Large intestine (tissue), 3 donors: ENCODE measurements around the gene GRM4. TPM values are rescaled to one million over a fixed set of nuclear protein-coding genes. Genes with fewer than 3 reads are reported as not detected.

Experiments
- DNase-seq, 2 donors: peaks; one replicate each; pipeline versions ENCODE4 v3.0.0 to v3.0.0-alpha.2; 2013
- H3K27ac ChIP-seq: one replicate; pipeline ENCODE4 v1.5.1; 2013; ENCODE audit warnings: low read length
- H3K27me3 ChIP-seq: 2 replicates; pipeline ENCODE4 v1.6.1; 2013; ENCODE audit warnings: low read length; ENCODE audit not compliant: control insufficient read depth, insufficient read depth
- H3K36me3 ChIP-seq: 2 replicates; pipeline ENCODE4 v1.6.1; 2013; ENCODE audit warnings: low read length; ENCODE audit not compliant: control insufficient read depth, insufficient read depth
- H3K4me1 ChIP-seq: one replicate; pipeline ENCODE4 v1.6.1; 2013; ENCODE audit warnings: low read length; ENCODE audit not compliant: control insufficient read depth, insufficient read depth
- H3K4me3 ChIP-seq: one replicate; pipeline ENCODE4 v1.5.1; 2013; ENCODE audit warnings: low read length
- H3K9me3 ChIP-seq: one replicate; pipeline ENCODE4 v1.6.1; 2013; ENCODE audit warnings: mild to moderate bottlenecking, low read depth, low read length, moderate library complexity; ENCODE audit not compliant: control insufficient read depth
- WGBS: methylation state at CpG from one replicate; pipeline ENCODE4 v1.1.5; 2013; ENCODE audit warnings: low lambda C conversion rate; ENCODE audit not compliant: insufficient coverage; 5-methylcytosine and 5-hydroxymethylcytosine counted together
- polyA plus RNA-seq: library from polyadenylated mRNA; unstranded; fragments of 120-200 nt; gene quantifications from one replicate; pipeline ENCODE4 v1.2.1, GENCODE V29; 2013

GRM4 gene
- polyA plus RNA-seq, 1 donor = 0.46 TPM

- H3K9me3 ChIP-seq = no peaks in the 10 kb centered on the region
- H3K27ac ChIP-seq = no peak overlapping the region
- H3K27me3 ChIP-seq = peaks cover 39% of the 10 kb centered on the region
- H3K4me1 ChIP-seq = no peaks in the 10 kb centered on the region
- no peak for DNase-seq
- no CpG with 5 or more reads among the region's 15 CpGs for WGBS
- no peak overlapping the region for H3K4me3 ChIP-seq
- no peaks in the 10 kb centered on the region for H3K36me3 ChIP-seq
These were observed 168.1 kb downstream of the GRM4 start for GRCh38 chr6:33977606-33978411.

- no peak for DNase-seq
- H3K27ac ChIP-seq = no peak overlapping the region
- H3K4me3 ChIP-seq = no peak overlapping the region
- peaks cover 39% of the 10 kb centered on the region for H3K27me3 ChIP-seq
- H3K9me3 ChIP-seq = no peaks in the 10 kb centered on the region
- 100% methylated on average over 1 of the region's 9 CpGs for WGBS
- H3K36me3 ChIP-seq = no peaks in the 10 kb centered on the region
- H3K4me1 ChIP-seq = no peaks in the 10 kb centered on the region
These were observed 169.2 kb downstream of the GRM4 start for GRCh38 chr6:33976437-33977360.

- Histone ChIP-seq H3K36me3 (no peaks in the 10 kb centered on the region), H3K4me3 (no peak overlapping the region), H3K27ac (no peak overlapping the region), H3K9me3 (no peaks in the 10 kb centered on the region), H3K27me3 (peaks cover 39% of the 10 kb centered on the region), H3K4me1 (no peaks in the 10 kb centered on the region)
- no CpG with 5 or more reads among the region's 44 CpGs for WGBS
- no peak for DNase-seq
These were observed 170.0 kb downstream of the GRM4 start for GRCh38 chr6:33975661-33976436.

- Histone ChIP-seq H3K27ac (no peak overlapping the region), H3K36me3 (no peaks in the 10 kb centered on the region), H3K4me3 (no peak overlapping the region), H3K4me1 (no peaks in the 10 kb centered on the region), H3K9me3 (no peaks in the 10 kb centered on the region), H3K27me3 (peaks cover 39% of the 10 kb centered on the region)
- WGBS = no CpG with 5 or more reads among the region's 2 CpGs
- no peak for DNase-seq
These were observed 171.4 kb downstream of the GRM4 start for GRCh38 chr6:33974471-33974870.

GRCh38 chr6:33974030-33974429, 171.9 kb downstream of the GRM4 start:
- Histone ChIP-seq H3K36me3 (no peaks in the 10 kb centered on the region), H3K27me3 (peaks cover 39% of the 10 kb centered on the region), H3K4me1 (no peaks in the 10 kb centered on the region), H3K27ac (no peak overlapping the region), H3K9me3 (no peaks in the 10 kb centered on the region), H3K4me3 (no peak overlapping the region)
- 100% methylated on average over 1 of the region's 4 CpGs for WGBS
- DNase-seq = no peak

GRCh38 chr6:33971580-33971979, 174.3 kb downstream of the GRM4 start:
- Histone ChIP-seq H3K27me3 (peaks cover 27% of the 10 kb centered on the region), H3K4me1 (no peaks in the 10 kb centered on the region), H3K9me3 (no peaks in the 10 kb centered on the region), H3K4me3 (no peak overlapping the region), H3K36me3 (no peaks in the 10 kb centered on the region), H3K27ac (no peak overlapping the region)
- DNase-seq = no peak
- 100% methylated on average over 1 of the region's 4 CpGs for WGBS

Other genes with a start within 250 kb of the GRM4 start
- 208 TPM for gene HMGA1, start 90.8 kb upstream of the GRM4 start, polyA plus RNA-seq
- gene SMIM29, start 102.9 kb upstream of the GRM4 start, polyA plus RNA-seq = 10.1 TPM
- 13.5 TPM for gene NUDT3, start 246.6 kb upstream of the GRM4 start, polyA plus RNA-seq